T-helper 2 cell treated with Interferon-gamma antibody and Interleukin-4, amounts not matched to agents 5 μg/mL and 100 μg/mL, for 36 hours (primary cell): ENCODE measurements around the gene CRACR2B.
A peak's percentile ranks its signal among the peaks of the same experiment; 100 is the strongest.

Source experiments
- DNase-seq: peaks from one replicate; pipeline ENCODE4 v3.0.0; 2021; ENCODE audit warnings: low spot score
- H3K27ac Mint-ChIP-seq: one replicate; pipeline ENCODE4 v1.8.0; 2021; ENCODE audit warnings: mild to moderate bottlenecking, mixed read lengths
- H3K27me3 Mint-ChIP-seq: one replicate; pipeline ENCODE4 v1.8.0; 2021; ENCODE audit warnings: low read depth, mixed read lengths
- H3K36me3 Mint-ChIP-seq: one replicate; pipeline ENCODE4 v1.8.0; 2021; ENCODE audit warnings: low read depth, mixed read lengths
- H3K4me1 Mint-ChIP-seq: one replicate; pipeline ENCODE4 v1.8.0; 2021; ENCODE audit warnings: low read depth, mixed read lengths
- H3K4me3 Mint-ChIP-seq: one replicate; pipeline ENCODE4 v1.8.0; 2022; ENCODE audit warnings: mild to moderate bottlenecking, moderate library complexity, mixed read lengths
- H3K9me3 Mint-ChIP-seq: one replicate; pipeline ENCODE4 v1.8.0; 2021; ENCODE audit warnings: mixed read lengths

CRACR2B gene

DNA sequence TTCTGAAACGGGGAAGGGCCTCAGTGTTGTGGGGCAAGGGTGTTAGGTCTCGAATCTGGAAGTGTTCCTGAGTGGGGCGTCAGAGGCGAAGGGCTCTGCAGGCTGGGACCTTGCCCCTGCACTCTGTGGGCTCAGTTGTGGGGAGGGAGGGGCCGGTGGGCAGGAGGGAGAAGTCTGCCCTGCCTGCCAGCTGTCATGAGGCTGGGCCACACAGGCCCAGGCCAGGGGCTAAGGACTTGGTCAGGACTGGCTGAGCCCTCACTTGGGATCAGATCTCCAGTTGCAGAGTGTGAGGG, at the start of gene CRACR2B:
Gene CRACR2B, plus strand, starts transcription at position 23 of the 296 bp plus-strand sequence. CDS start 689 bp downstream, outside the sequence.
- Mint-ChIP-seq H3K9me3 (no peaks in the 10 kb centered on the region), H3K4me1 (peaks cover 12% of the 10 kb centered on the region)

DNA sequence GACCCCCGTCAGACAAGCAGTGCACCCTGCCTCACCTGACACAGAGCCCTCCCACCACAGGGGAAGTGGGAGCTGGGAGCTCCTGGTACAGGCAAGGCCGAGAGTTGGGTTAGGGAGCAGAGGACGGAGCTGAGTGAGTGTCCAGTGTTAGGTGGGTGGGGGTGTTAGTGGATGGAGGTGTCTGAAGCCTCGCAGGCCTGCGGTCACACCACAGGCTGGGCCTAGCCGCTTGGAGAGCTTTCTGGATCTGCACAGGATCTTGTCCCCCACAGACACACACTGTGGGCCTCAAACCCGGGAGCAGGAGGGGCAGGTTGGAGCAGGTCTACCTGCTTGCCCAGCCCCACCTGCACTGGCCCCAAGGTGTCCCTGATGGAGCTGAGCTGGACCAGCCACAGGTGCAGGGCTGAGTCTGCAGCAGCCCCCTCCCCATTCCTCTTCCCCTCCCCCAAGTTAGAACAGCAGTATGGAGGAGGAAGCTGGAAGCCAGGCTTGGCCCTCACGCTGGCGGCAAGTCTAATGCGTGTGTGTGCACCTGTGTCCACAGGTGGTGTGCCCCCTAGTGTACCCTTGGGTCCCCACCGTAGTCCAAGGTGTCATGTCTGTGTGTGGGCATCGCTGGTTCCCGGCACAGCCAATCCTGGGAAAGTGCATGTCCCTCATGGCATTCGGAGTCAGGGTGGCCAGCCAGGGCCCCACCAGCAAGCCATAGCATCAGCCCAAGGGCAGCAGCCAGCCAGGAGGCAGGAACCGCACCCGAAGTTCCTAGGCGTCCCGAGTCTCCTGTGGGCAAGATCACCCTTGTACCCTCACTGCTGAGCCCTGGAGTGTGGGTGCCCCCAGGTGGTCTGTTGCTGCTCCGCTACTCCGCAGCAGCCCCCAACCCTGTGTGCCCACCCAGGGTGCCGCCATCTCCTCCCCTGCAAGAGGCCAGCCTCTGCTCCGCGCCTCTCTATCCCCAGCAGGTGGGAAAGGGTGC, 48.5 kb upstream of the CRACR2B start:
- peaks cover 19% of the 10 kb centered on the region for H3K4me1 Mint-ChIP-seq
- peak overlapping the region; percentile 41 for H3K27ac Mint-ChIP-seq
- no peak for DNase-seq
- H3K4me3 Mint-ChIP-seq = peak overlapping the region; percentile 38
- H3K9me3 Mint-ChIP-seq = no peaks in the 10 kb centered on the region
- H3K36me3 Mint-ChIP-seq = peaks cover 6% of the 10 kb centered on the region
- no peaks in the 10 kb centered on the region for H3K27me3 Mint-ChIP-seq

More for the DNA sequence above, at the start of gene CRACR2B:
- peaks cover 10% of the 10 kb centered on the region for H3K36me3 Mint-ChIP-seq
- no peak for DNase-seq
- peaks cover 37% of the 10 kb centered on the region for H3K27me3 Mint-ChIP-seq
- peak within 1 kb of the TSS; percentile 78 for H3K27ac Mint-ChIP-seq
- H3K4me3 Mint-ChIP-seq = peak within 1 kb of the TSS; percentile 81

DNA sequence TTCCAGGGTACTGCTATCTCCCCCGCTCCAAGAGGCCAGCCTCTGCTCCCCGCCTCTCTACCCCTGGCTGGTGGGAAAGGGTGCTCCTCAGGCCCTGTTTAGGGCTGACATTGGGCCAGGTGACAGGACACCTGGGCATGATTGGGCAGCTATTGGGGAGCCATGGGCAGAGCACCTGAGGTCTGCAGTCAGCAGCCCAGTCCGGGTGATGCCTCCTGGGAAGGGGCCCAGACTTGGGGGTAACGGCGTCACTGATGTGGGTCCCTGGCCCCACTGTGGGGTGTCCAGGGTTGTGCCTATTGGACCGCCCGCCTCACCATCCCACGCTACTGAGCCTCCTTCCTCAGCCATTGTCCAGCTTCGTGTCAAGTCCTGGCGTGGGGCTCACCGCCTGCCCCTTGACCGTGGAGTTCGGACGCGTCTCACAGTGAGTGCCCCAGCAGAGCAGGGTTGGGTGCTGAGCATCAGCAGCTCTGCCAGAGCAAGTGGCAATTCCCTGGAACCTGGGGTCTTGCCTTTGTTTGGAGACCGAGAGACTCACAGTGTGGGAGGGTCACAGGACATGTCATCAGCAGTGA, 47.7 kb upstream of the CRACR2B start:
- Mint-ChIP-seq H3K4me3 (no peak overlapping the region), H3K27ac (peak overlapping the region; percentile 41)

DNA sequence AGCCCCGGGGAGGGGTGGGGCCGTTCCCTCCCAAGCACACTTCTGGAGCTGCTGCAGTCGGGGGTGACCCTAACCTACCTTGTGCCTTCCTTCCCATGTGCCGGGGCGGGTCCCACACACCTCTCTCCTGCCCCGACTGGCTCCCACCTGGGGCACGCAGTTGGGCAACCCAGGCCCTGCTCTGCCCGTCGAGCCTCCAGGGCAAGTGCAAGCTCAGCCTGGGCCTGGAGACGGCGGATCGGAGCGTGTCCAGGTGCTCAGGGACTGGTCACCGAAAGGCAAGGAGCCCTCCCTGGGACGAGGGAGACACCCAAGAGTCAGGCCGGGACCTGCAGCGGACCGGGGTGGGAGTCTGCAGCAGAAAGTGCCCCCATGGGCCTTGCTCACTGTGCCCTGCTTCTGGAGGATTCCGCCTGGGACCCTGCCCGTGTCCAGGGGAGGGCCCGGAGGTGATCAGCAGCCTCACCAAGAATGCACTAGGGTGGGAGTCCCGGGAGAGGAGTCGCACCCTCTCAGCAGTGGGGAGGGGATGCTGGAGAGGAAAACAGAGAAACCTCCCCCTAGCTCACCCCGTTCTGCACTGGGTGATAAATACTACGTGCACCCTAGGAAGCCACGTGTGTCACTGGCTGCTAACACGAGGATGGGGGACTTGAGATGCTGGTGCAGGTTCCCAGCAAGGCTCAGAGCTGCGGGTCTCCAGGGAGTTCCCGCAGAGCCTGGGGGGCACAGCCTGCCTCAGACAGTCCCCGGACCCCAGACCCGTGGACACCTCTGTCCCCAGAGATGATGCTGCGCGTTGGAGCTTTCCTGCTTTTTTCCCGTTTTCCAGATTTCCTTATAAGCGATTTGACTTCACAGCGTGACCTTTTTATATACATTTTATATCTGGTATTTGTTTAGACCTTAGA, 45.2 kb upstream of the CRACR2B start:
- H3K9me3 Mint-ChIP-seq = no peaks in the 10 kb centered on the region
- peaks cover 12% of the 10 kb centered on the region for H3K36me3 Mint-ChIP-seq
- DNase-seq = no peak
- no peak overlapping the region for H3K4me3 Mint-ChIP-seq
- peaks cover 13% of the 10 kb centered on the region for H3K4me1 Mint-ChIP-seq
- no peaks in the 10 kb centered on the region for H3K27me3 Mint-ChIP-seq
- H3K27ac Mint-ChIP-seq = no peak overlapping the region

More for the DNA sequence above, 47.7 kb upstream of the CRACR2B start:
- Mint-ChIP-seq H3K4me1 (peaks cover 21% of the 10 kb centered on the region), H3K9me3 (no peaks in the 10 kb centered on the region), H3K36me3 (peaks cover 10% of the 10 kb centered on the region), H3K27me3 (no peaks in the 10 kb centered on the region)
- no peak for DNase-seq

DNA sequence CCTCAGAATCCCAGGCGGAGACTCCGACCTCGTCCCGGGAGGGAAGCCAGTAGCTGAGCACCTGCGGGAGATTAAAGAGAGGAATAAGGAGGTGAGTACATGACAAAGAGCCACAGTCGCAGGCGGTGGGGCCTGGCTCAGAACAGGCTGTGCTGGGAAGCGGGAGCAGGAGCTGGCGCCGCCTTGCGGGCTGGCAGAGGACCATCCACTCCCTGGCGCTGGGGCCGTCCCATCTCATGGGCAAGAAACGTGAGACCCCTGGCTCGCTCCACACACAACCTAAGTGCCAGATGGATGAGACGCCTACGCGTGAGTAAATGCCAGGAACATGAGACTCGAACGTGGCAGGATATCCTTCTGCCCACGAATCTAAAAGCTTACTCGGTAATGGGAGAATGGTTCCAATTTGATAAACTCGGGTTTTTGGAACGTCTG, 44.1 kb upstream of the CRACR2B start:
- H3K4me3 Mint-ChIP-seq = no peak overlapping the region
- no peak for DNase-seq
- H3K4me1 Mint-ChIP-seq = peaks cover 13% of the 10 kb centered on the region
- no peak overlapping the region for H3K27ac Mint-ChIP-seq
- no peaks in the 10 kb centered on the region for H3K9me3 Mint-ChIP-seq
- H3K27me3 Mint-ChIP-seq = no peaks in the 10 kb centered on the region
- H3K36me3 Mint-ChIP-seq = peaks cover 12% of the 10 kb centered on the region

DNA sequence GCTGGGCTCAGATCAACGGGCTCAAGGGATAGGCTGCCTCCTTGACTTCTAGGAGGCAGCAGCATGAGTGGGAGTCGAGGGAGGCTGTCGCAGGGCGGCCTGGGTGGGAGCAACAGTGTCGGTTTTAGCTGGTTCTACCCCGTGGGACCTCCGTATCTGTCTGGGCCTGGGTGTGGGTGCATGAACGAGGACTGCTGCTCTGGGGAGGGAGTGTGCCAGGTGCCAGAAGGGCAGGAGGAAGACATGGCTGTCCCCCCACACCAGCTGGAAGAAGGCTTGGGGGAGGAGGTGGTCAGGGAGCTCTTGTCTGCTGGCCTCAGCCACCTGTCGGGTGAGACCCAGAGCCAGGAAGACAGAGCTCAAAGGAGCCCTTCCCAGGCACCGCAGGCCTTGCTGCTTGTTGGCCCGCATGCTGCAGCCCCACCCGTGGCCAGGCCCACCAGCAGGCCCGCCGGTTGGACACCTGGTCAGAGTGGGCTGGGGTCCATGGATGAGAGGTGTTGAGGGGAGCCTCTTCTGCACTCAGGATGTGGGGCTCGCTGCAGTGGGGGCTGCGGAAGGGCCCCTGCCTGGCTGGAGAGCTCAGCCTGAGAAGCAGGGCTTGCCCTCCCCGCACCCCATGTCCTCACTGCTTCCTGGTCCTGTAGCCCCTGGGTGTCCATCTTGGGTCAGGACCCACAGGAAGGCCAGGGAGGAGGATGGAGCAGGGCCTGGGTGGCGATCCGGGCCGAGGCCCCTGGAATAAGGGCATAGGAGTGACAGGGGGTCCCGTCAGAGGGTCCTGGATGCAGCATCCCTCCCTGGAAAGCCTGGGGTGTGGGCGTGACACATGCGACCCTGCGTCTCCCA, 41.3 kb upstream of the CRACR2B start:
- DNase-seq = no peak
- H3K4me1 Mint-ChIP-seq = peaks cover 6% of the 10 kb centered on the region
- H3K36me3 Mint-ChIP-seq = peaks cover 14% of the 10 kb centered on the region
- no peaks in the 10 kb centered on the region for H3K9me3 Mint-ChIP-seq
- no peak overlapping the region for H3K4me3 Mint-ChIP-seq
- H3K27me3 Mint-ChIP-seq = no peaks in the 10 kb centered on the region
- no peak overlapping the region for H3K27ac Mint-ChIP-seq

DNA sequence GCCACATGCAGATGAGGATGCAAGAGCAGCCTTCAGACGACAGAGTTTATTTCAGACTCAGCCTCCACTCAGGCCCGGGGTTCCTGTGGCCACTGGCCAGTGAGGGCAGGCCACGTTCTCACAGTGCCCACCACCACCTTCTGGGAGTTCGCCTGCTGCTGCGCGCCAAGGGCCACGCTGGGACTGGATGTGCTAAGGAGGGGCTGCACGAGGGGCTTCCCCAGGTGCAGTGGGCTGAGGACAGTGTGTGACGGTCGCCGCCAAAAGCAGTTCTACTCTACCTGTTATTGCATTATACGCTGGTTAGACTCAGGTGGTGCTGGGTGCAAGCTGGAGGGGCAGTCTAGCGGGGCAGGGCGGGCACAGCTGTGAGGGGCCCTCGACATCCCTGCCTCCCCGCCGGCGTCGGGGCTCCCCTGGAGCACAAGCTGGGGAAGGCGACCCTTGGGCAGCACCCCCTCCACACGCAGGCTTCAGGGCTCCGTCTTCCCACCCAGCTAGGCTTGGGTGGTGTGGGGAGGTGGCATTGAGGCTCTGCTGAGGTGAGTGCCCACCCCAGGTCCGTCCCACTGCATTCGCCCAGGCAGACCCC, 40.5 kb upstream of the CRACR2B start:
- peaks cover 5% of the 10 kb centered on the region for H3K4me1 Mint-ChIP-seq
- H3K27me3 Mint-ChIP-seq = no peaks in the 10 kb centered on the region
- peaks cover 14% of the 10 kb centered on the region for H3K36me3 Mint-ChIP-seq
- no peak overlapping the region for H3K27ac Mint-ChIP-seq
- H3K4me3 Mint-ChIP-seq = no peak overlapping the region
- H3K9me3 Mint-ChIP-seq = no peaks in the 10 kb centered on the region
- no peak for DNase-seq

DNA sequence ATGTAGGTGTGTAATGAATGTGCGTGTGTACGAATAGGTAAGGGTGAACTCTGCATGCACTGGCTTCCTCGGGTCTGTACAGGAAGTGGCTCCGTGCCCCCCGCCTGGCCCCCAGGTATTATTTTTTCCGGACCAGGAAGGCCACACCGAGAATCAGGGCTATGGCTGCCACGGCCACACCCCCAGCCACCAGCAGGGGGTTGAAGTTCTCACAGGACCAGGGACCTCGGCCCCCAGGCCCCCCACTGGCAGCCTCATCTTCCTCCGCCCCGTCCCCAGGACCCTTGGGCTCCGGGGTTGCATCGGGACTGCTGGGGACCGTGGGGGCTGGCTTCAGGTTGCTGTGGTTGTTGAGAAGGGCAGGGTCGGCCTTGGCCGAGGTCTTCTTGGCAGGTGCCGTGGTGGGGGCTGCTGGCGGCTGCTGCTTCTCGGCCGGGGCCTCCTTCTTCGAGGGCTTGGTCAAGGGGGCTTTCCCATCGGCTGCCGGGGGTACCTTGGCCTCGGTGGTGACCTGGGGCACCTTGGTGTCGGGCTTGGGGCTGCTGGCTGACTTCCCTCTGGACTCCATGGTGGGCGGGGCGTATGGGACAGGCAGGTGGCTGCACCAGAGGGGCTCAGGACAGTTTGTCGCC, 39.6 kb upstream of the CRACR2B start:
- Mint-ChIP-seq H3K9me3 (no peaks in the 10 kb centered on the region), H3K36me3 (peaks cover 14% of the 10 kb centered on the region), H3K27me3 (no peaks in the 10 kb centered on the region), H3K4me1 (peaks cover 5% of the 10 kb centered on the region), H3K27ac (no peak overlapping the region), H3K4me3 (no peak overlapping the region)
- no peak for DNase-seq

DNA sequence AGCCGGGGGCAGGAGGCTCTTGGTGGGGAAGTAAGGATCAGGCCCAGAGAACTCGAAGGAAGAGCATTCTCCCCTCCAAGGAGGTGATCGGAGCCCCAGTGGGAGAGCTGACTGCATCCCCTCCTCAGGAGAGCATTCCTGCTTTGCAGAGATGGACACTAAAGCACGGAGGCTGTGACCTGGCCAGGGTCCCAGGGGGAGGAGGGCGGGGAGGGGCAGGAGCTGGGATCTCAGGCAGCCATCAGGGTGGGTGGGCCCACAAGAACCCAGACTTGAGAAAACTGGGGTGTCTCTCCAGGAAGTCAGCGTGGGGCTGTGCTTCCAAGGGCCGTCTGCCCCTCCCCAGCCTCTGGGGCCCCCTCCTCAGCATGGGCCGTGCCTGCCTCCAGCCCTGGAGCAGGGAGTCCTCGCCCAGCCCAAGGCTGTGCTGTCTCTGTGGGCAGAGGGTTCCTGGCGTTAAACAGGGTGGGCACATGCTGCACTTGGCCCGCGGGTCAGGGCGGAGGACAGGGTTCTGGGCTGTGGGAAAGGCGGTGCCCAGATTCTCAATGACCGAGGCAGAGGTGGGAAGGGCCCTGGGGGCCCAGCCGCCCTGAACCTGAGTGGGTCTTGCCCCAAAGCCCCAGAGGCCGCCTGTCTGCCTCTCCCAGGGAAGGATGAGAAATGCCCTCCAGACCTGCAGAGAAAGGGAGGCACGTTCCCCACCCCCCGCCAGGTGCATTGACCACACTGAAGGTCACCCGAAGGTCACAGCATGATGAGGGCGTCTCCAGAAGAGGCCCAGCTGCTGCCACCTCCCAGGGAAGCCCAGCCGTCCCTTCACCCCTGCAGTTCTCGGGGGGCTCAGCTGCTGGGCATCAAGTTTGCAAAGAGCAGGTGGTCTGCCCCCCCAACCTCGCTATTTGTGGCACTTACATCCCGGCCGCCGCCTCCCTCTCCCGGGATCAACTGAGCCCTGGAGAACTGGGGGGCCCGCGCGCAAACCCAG, 38.5 kb upstream of the CRACR2B start:
- Mint-ChIP-seq H3K4me3 (peak overlapping the region; percentile 26), H3K4me1 (peaks cover 5% of the 10 kb centered on the region), H3K27me3 (no peaks in the 10 kb centered on the region), H3K9me3 (no peaks in the 10 kb centered on the region), H3K27ac (no peak overlapping the region), H3K36me3 (peaks cover 10% of the 10 kb centered on the region)
- no peak for DNase-seq

DNA sequence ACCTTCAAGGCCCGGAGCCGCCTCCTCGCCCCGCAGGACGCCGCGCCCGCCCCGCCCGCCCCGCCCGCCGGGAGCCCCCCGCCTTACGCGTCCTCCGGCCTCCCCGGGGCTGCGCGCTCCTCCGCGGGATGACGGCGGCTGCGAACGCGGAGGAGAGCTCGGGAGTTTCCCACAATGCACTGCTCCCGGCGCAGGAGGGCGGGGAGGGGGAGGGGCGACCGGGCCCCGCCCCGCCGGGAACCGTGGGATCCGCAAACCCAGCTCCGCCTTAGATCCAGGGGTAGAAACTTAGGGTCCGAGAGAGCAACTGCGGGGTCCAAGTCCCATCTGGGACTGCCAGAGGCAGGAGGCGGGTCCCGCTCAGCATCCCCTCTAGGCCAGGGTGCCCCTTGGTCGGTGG, 37.8 kb upstream of the CRACR2B start, which contains the start of gene CEND1:
Gene CEND1, minus strand, starts transcription at position 148 of the 400 bp plus-strand sequence. CDS start 1,514 bp downstream, outside the sequence.
- H3K36me3 Mint-ChIP-seq = peaks cover 7% of the 10 kb centered on the region
- peak; percentile 30 for DNase-seq
- H3K27ac Mint-ChIP-seq = no peak within 1 kb of the TSS
- H3K9me3 Mint-ChIP-seq = no peaks in the 10 kb centered on the region
- H3K4me1 Mint-ChIP-seq = peaks cover 3% of the 10 kb centered on the region
- H3K27me3 Mint-ChIP-seq = no peaks in the 10 kb centered on the region
- peak within 1 kb of the TSS; percentile 26 for H3K4me3 Mint-ChIP-seq

DNA sequence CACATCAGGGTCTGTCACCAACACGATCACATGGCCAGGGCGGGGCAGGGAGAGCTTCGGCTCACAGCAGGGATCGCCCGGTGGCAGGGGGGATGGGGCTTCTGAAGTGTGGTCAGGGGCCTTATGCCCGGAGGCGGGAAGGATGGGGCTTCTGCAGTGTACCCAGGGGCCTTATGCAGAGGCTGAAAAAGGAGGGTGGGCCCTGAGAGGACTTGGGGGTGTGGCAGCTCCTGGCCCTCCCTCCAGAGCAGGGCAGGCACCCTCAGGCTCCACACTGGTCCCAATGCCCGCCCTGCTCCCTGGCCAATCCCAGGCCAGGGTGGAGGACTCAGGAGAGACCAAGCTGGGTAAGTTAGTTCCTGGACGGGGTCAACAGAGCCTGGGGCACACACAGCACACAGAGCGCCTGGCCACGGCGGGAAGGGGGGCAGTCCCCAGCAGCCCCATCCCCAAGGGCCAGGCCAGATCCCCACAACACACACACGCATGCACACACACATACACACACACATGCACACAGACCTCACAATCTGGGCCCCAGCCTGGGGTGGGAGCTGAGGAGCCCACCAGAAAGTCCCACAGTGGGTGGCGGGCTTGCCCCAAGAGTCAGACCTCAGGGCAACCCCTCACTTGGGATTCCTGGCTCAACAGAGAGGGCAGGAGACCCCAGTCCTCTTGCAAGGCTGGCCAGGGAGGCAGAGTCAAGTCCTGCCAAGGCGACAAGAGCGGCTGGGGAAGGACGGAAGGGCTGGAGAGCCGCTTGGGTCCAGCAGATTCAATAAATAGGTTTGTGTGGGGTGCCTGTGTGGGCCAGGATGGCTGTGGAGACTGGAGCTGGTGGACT, 36.8 kb upstream of the CRACR2B start:
- no peak overlapping the region for H3K4me3 Mint-ChIP-seq
- no peaks in the 10 kb centered on the region for H3K27me3 Mint-ChIP-seq
- H3K27ac Mint-ChIP-seq = no peak overlapping the region
- no peaks in the 10 kb centered on the region for H3K9me3 Mint-ChIP-seq
- peaks cover 3% of the 10 kb centered on the region for H3K4me1 Mint-ChIP-seq
- H3K36me3 Mint-ChIP-seq = peaks cover 6% of the 10 kb centered on the region
- DNase-seq = no peak
